HG02973 (cell line): ENCODE results near the gene ALOX12B.
"Not testable (repeated sequence)": the region's sequence is repeated elsewhere in the genome, so short reads cannot be mapped to it uniquely, and the experiment has no call there.

Source experiments
- ATAC-seq: cut with Tn5 transposase; IDR thresholded peaks from one replicate; pipeline ENCODE4 v1.9.1; 2021; ENCODE audit warnings: moderate library complexity; ENCODE audit not compliant: unreplicated experiment

Gene ALOX12B

GRCh38 chr17:8067806-8068205, 19.7 kb downstream of the ALOX12B start:
- no peak for ATAC-seq

- ATAC-seq = no peak
Measured at GRCh38 chr17:8066841-8067775, 20.4 kb downstream of the ALOX12B start.

DNA sequence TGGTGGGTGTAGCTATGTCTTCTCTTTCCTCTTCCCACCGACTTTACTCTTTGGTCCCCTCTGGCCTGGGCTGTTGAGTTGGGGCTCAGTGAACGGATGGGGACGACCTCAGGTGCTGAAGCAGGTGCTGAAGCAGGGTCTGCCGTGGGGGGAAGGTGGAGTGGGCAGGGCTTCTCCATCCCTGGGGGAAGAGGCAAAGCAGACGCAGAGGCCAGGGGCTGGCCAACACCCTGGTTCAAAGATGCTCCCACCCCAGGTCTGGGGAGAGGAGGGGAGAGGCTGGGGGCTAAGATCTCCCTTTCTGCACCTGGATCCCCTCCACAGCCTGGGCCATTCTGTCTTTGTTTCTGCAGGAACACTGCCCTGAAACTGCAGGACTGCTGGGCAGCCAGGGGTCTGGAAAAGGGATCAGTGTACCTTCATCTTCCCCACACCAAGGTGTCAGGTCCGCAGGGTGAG, 22.9 kb downstream of the ALOX12B start:
- no peak for ATAC-seq

- no peak for ATAC-seq
Measured at GRCh38 chr17:8063761-8064534, 23.6 kb downstream of the ALOX12B start.

- ATAC-seq = no peak
Measured at GRCh38 chr17:8062807-8063483, 24.6 kb downstream of the ALOX12B start.

DNA sequence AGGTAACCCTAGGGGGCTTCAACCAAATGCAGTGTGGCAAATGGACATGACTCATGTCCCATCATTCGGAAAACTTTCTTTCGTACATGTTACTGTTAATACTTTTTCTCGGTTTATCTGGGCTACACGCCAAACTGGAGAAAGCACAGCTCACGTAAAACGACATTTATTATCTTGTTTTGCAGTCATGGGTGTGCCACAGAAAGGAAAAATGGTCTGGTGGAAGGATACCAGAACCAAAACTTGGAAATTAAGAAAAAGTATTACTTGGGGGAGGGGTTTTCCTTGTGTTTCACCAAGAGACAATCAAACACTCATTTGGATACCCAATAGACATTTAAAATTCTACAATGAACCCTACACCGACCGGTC, 25.1 kb downstream of the ALOX12B start:
- ATAC-seq = no peak

DNA sequence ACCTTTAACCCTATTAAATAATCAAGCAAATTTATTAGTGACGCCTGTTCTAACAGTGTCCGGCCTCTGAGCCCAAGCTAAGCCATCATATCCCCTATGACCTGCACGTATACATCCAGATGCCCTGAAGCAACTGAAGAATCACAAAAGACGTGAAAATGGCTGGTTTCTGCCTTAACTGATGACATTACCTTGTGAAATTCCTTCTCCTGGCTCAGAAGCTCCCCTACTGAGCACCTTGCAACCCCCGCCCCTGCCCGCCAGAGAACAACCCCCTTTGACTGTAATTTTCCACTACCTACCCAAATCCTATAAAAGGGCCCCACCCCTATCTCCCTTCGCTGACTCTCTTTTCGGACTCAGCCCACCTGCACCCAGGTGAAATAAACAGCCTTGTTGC, 25.7 kb downstream of the ALOX12B start:
- ATAC-seq = not testable (repeated sequence)

- ATAC-seq = no peak
Measured at GRCh38 chr17:8060274-8060673, 27.2 kb downstream of the ALOX12B start.

DNA sequence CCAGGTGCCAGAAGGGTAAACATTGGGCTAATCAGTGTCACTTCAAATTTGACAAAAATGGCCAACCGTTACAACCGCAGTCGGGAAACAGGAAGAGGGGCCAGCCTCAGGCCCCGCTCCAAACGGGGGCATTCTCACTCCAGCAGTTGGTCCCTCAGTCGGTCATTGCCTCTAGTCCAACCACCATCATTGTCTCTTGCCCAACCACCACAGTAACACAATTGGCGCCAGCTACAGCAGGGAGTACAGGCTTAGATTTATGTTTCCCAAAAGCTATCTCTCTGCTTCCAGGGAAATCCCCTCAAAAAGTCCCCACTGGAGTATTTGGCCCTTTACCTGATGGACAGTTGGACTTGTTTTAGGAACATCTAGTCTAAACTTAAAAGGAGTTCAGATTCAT, 28.4 kb downstream of the ALOX12B start:
- no peak for ATAC-seq

GRCh38 chr17:8057691-8058114, 29.8 kb downstream of the ALOX12B start:
- no peak for ATAC-seq

GRCh38 chr17:8056976-8057625, 30.4 kb downstream of the ALOX12B start:
- ATAC-seq = no peak

- no peak for ATAC-seq
Measured at GRCh38 chr17:8056232-8056975, 31.1 kb downstream of the ALOX12B start.

DNA sequence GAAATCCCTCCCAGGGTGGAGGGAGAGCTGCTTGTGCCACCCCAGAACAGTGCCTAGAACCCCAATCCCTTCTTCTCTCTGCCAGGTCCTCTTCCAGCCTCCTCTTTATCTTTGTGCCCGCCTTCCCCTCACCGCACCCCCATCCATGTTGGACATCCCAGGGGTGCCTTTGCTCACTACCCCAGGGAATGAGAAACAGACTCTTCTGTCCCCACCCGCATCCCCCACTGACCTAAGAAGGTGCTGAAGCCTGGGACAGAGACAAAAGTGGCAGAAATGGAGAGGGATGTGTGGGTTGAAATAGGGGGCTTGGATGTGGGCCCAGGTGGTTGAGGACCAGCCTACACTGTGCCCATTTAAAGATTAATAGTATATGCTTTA, 31.7 kb downstream of the ALOX12B start:
- no peak for ATAC-seq

- no peak for ATAC-seq
Measured at GRCh38 chr17:8053600-8053999, 33.9 kb downstream of the ALOX12B start.

GRCh38 chr17:8052256-8053252, 35.0 kb downstream of the ALOX12B start:
- no peak for ATAC-seq

DNA sequence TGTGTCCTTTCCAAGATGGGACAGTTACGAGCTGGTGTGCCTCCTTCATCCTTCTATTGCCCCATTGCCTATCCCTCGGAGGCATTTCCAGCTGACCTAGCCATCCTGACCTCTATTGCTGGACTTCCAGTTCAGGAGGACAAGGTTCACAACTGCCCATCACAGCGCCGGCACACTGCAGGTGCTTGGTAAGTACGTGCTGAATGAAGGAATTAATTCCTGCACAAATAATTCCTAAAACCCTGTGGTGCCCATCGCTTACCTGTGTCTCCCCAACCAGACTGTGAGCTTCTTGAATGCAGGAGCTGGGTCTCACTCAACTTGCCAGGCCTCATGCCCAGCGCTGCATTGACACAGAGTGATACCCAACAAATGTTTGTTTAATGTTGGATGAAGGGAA, 35.7 kb downstream of the ALOX12B start:
- no peak for ATAC-seq

GRCh38 chr17:8048736-8049135, 38.8 kb downstream of the ALOX12B start:
- ATAC-seq = no peak

- ATAC-seq = no peak
Measured at GRCh38 chr17:8048236-8048635, 39.3 kb downstream of the ALOX12B start.

- no peak for ATAC-seq
Measured at GRCh38 chr17:8047769-8048110, 39.8 kb downstream of the ALOX12B start.
